Caco-2 (cell line): ENCODE results near the gene CDKAL1. TPM values are rescaled to one million over a fixed set of nuclear protein-coding genes. Genes with fewer than 3 reads are reported as not detected.
A peak's percentile ranks its signal among the peaks of the same experiment; 100 is the strongest.

ENCODE experiments used
- BruUV-seq: library from RNA; stranded (reverse); fragments of 400-500 nt; replicated peaks from 2 replicates; lab custom pipeline; 2021; lab: Mats Ljungman, UMichigan
- CTCF ChIA-PET: fragments of 300-600 bp; sonication (Branson Sonifier 250); formaldehyde crosslinking; loops from one replicate; lab custom pipeline; 2022; ENCODE audit warnings: antibody characterized with exemption; lab: Charles Lee
- POLR2A ChIA-PET: fragments of 300-600 bp; sonication (Branson Sonifier 250); formaldehyde crosslinking; loops from one replicate; lab custom pipeline; 2022; ENCODE audit warnings: antibody characterized with exemption; lab: Charles Lee
- DNase-seq, 2 experiments: peaks; one replicate each; pipeline versions ENCODE4 v3.0.0 to v3.0.0-alpha.2; 2020 to 2022
- H3K27me3 ChIP-seq: replicated peaks from 2 replicates; pipeline ENCODE4 v1.6.0; 2011; ENCODE audit warnings: low read length; ENCODE audit not compliant: control insufficient read depth, insufficient read depth
- H3K36me3 ChIP-seq: 2 replicates; pipeline ENCODE4 v1.5.1; 2011; ENCODE audit warnings: low read length; ENCODE audit not compliant: control insufficient read depth, insufficient read depth
- H3K4me1 ChIP-seq: fragments of 250-450 bp; sonication (Bioruptor Pico); 2 replicates; pipeline ENCODE4 v1.5.1; 2020; ENCODE audit warnings: mild to moderate bottlenecking
- H3K4me3 ChIP-seq: 2 replicates; pipeline ENCODE4 v1.5.1; 2011; ENCODE audit warnings: low read depth, mild to moderate bottlenecking, control low read depth, low read length
- H3K9me3 ChIP-seq: fragments of 250-450 bp; sonication (Bioruptor Pico); 2 replicates; pipeline ENCODE4 v1.5.1; 2020; ENCODE audit warnings: mild to moderate bottlenecking, moderate library complexity
- H3K27ac Mint-ChIP-seq: one replicate; pipeline ENCODE4 v1.8.0; 2022; ENCODE audit warnings: mixed read lengths; ENCODE audit not compliant: unreplicated experiment
- H3K27me3 Mint-ChIP-seq: one replicate; pipeline ENCODE4 v1.8.0; 2022; ENCODE audit warnings: mixed read lengths; ENCODE audit not compliant: insufficient read depth, unreplicated experiment
- H3K36me3 Mint-ChIP-seq: one replicate; pipeline ENCODE4 v1.8.0; 2022; ENCODE audit warnings: mild to moderate bottlenecking, mixed read lengths; ENCODE audit not compliant: insufficient read depth, unreplicated experiment
- H3K4me1 Mint-ChIP-seq: one replicate; pipeline ENCODE4 v1.8.0; 2022; ENCODE audit warnings: low read depth, mixed read lengths; ENCODE audit not compliant: unreplicated experiment
- H3K4me3 Mint-ChIP-seq: one replicate; pipeline ENCODE4 v1.8.0; 2022; ENCODE audit warnings: mild to moderate bottlenecking, moderate library complexity, mixed read lengths; ENCODE audit not compliant: unreplicated experiment
- H3K9me3 Mint-ChIP-seq: one replicate; pipeline ENCODE4 v1.8.0; 2022; ENCODE audit warnings: mixed read lengths; ENCODE audit not compliant: unreplicated experiment
- intact Hi-C: fragments of 100-400 bp; cut with micrococcal nuclease; formaldehyde crosslinking; loops from one replicate; pipeline ENCODE4 v1.10.0; 2022; ENCODE audit not compliant: unreplicated experiment
- total RNA-seq: library from RNA; stranded (reverse); gene quantifications from 2 replicates; pipeline ENCODE4 v1.2.3, GENCODE V29; 2022
- TF ChIP-seq, protein P1 (sequence below), 2 experiments: fragments of 200-600 bp in 1 of 2; IDR thresholded peaks; 1 replicate in 1 of 2; 2 replicates in 1 of 2; pipeline versions ENCODE4 v1.5.1 to v1.8.0; 2011 to 2022; ENCODE audit warnings: antibody characterized with exemption in 1 of 2, control low read depth in 1 of 2, inconsistent platforms in 1 of 2, low read depth in 1 of 2, low read length in 1 of 2, mild to moderate bottlenecking in 1 of 2, moderate library complexity in 1 of 2; ENCODE audit not compliant: insufficient read depth in 1 of 2, severe bottlenecking in 1 of 2, unreplicated experiment in 1 of 2

CDKAL1 gene
- total RNA-seq, 1 experiment from 2014 or later: 18.7 TPM

DNA sequence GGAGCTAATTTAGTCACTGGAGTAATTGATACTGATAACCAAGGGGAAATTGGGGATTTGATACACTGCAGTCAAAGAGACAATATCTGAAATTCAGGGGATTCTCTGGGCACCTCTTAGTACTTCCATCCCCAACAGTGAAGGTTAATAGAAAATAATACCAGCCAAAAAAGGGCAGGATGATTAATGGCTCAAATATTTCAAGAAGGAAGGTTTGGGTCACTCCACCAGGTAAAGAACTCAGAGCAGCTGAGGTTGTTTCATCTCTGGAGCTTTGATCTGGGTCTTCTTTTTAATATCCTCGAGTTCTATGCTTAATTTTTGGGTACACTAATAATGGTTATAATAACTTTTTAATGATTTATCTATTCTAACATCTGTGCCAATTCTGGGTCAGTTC lies 70.8 kb downstream of the CDKAL1 start:
- peaks cover 12% of the 10 kb centered on the region for H3K4me1 Mint-ChIP-seq
- BruUV-seq: no TSS peak
- H3K4me3 Mint-ChIP-seq: no peak overlapping the region
- H3K9me3 ChIP-seq: no peaks in the 10 kb centered on the region
- TF ChIP-seq, protein P1, sequence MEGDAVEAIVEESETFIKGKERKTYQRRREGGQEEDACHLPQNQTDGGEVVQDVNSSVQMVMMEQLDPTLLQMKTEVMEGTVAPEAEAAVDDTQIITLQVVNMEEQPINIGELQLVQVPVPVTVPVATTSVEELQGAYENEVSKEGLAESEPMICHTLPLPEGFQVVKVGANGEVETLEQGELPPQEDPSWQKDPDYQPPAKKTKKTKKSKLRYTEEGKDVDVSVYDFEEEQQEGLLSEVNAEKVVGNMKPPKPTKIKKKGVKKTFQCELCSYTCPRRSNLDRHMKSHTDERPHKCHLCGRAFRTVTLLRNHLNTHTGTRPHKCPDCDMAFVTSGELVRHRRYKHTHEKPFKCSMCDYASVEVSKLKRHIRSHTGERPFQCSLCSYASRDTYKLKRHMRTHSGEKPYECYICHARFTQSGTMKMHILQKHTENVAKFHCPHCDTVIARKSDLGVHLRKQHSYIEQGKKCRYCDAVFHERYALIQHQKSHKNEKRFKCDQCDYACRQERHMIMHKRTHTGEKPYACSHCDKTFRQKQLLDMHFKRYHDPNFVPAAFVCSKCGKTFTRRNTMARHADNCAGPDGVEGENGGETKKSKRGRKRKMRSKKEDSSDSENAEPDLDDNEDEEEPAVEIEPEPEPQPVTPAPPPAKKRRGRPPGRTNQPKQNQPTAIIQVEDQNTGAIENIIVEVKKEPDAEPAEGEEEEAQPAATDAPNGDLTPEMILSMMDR (IDR thresholded peaks at IDR 0.05; ENCODE audit: insufficient read depth in 1 of 2, low read depth in 1 of 2, low read length in 1 of 2, severe bottlenecking in 1 of 2, unreplicated experiment in 1 of 2): no peak
- H3K9me3 Mint-ChIP-seq: peaks cover 8% of the 10 kb centered on the region
- peaks cover 10% of the 10 kb centered on the region for H3K4me1 ChIP-seq
- DNase-seq: no peak
- intact Hi-C loops: no loop called here
- H3K27me3 ChIP-seq: no peaks in the 10 kb centered on the region
- H3K36me3 Mint-ChIP-seq: no peaks in the 10 kb centered on the region
- ChIA-PET CTCF (interaction anchor here (0.5 kb wide), 1 partner anchor 630 kb away, joined by 3 read pairs; no protein-coding TSS in a partner anchor), POLR2A (no interaction called here)
- no peak overlapping the region for H3K27ac Mint-ChIP-seq
- no peaks in the 10 kb centered on the region for H3K27me3 Mint-ChIP-seq
- H3K36me3 ChIP-seq: no peaks in the 10 kb centered on the region
- H3K4me3 ChIP-seq: no peak overlapping the region

DNA sequence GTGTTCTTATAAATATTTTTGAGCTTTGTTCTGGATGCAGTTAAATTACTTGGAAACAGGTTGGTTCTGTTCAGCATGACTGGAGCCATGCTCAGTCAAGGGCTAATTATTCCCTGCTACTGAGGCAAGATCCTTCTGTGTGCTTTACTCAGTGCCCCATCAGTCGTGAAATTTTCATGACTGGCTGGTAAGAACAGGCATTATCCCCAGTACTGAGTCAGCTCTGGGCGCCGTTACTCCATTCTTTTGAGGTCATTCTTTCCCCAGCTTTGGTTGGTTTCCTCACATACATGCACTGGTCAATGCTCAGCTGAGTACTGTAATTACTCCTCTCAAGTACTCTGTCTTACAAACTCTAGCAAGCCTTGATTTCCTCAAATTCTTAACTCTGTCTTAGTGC lies 71.3 kb downstream of the CDKAL1 start:
- no TSS peak for BruUV-seq
- no peaks in the 10 kb centered on the region for H3K36me3 Mint-ChIP-seq
- ChIA-PET CTCF (no interaction called here), POLR2A (no interaction called here)
- H3K9me3 Mint-ChIP-seq: peaks cover 13% of the 10 kb centered on the region
- H3K4me3 ChIP-seq: no peak overlapping the region
- intact Hi-C loops: no loop called here
- TF ChIP-seq, protein P1 (IDR thresholded peaks at IDR 0.05; ENCODE audit: insufficient read depth in 1 of 2, low read depth in 1 of 2, low read length in 1 of 2, severe bottlenecking in 1 of 2, unreplicated experiment in 1 of 2): no peak
- no peaks in the 10 kb centered on the region for H3K27me3 ChIP-seq
- H3K4me1 Mint-ChIP-seq: peaks cover 12% of the 10 kb centered on the region
- no peaks in the 10 kb centered on the region for H3K36me3 ChIP-seq
- no peaks in the 10 kb centered on the region for H3K27me3 Mint-ChIP-seq
- no peak overlapping the region for H3K4me3 Mint-ChIP-seq
- H3K9me3 ChIP-seq: no peaks in the 10 kb centered on the region
- H3K4me1 ChIP-seq: peaks cover 10% of the 10 kb centered on the region
- no peak for DNase-seq
- H3K27ac Mint-ChIP-seq: no peak overlapping the region

- H3K27me3 ChIP-seq: no peaks in the 10 kb centered on the region
- no peak overlapping the region for H3K27ac Mint-ChIP-seq
- BruUV-seq: no TSS peak
- peaks cover 17% of the 10 kb centered on the region for H3K9me3 Mint-ChIP-seq
- H3K4me1 ChIP-seq: peaks cover 10% of the 10 kb centered on the region
- H3K9me3 ChIP-seq: no peaks in the 10 kb centered on the region
- POLR2A ChIA-PET: no interaction called here
- no peaks in the 10 kb centered on the region for H3K27me3 Mint-ChIP-seq
- DNase-seq: peak in 1 of 2 experiments; percentile 11
- H3K36me3 ChIP-seq: no peaks in the 10 kb centered on the region
- peaks cover 12% of the 10 kb centered on the region for H3K4me1 Mint-ChIP-seq
- H3K36me3 Mint-ChIP-seq: no peaks in the 10 kb centered on the region
- intact Hi-C loops: no loop called here
- TF ChIP-seq, protein P1 (IDR thresholded peaks at IDR 0.05; ENCODE audit: insufficient read depth in 1 of 2, low read depth in 1 of 2, low read length in 1 of 2, severe bottlenecking in 1 of 2, unreplicated experiment in 1 of 2): no peak
- CTCF ChIA-PET: no interaction called here
- no peak overlapping the region for H3K4me3 ChIP-seq
- H3K4me3 Mint-ChIP-seq: no peak overlapping the region
These were observed 72.6 kb downstream of the CDKAL1 start for GRCh38 chr6:20606831-20607230.
